ENCODE data around the gene TRABD2B.

TRABD2B gene

GRCh38 chr1:47921935-47922415 lies 75.2 kb downstream of the TRABD2B start:
- TF ChIP-seq ZFX (IDR thresholded peaks at IDR 0.05) = no peak
- TF ChIP-seq, protein P1, sequence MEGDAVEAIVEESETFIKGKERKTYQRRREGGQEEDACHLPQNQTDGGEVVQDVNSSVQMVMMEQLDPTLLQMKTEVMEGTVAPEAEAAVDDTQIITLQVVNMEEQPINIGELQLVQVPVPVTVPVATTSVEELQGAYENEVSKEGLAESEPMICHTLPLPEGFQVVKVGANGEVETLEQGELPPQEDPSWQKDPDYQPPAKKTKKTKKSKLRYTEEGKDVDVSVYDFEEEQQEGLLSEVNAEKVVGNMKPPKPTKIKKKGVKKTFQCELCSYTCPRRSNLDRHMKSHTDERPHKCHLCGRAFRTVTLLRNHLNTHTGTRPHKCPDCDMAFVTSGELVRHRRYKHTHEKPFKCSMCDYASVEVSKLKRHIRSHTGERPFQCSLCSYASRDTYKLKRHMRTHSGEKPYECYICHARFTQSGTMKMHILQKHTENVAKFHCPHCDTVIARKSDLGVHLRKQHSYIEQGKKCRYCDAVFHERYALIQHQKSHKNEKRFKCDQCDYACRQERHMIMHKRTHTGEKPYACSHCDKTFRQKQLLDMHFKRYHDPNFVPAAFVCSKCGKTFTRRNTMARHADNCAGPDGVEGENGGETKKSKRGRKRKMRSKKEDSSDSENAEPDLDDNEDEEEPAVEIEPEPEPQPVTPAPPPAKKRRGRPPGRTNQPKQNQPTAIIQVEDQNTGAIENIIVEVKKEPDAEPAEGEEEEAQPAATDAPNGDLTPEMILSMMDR (conservative IDR thresholded peaks at IDR 0.05) = no peak
- H3K27ac ChIP-seq = no peak overlapping the region

DNA sequence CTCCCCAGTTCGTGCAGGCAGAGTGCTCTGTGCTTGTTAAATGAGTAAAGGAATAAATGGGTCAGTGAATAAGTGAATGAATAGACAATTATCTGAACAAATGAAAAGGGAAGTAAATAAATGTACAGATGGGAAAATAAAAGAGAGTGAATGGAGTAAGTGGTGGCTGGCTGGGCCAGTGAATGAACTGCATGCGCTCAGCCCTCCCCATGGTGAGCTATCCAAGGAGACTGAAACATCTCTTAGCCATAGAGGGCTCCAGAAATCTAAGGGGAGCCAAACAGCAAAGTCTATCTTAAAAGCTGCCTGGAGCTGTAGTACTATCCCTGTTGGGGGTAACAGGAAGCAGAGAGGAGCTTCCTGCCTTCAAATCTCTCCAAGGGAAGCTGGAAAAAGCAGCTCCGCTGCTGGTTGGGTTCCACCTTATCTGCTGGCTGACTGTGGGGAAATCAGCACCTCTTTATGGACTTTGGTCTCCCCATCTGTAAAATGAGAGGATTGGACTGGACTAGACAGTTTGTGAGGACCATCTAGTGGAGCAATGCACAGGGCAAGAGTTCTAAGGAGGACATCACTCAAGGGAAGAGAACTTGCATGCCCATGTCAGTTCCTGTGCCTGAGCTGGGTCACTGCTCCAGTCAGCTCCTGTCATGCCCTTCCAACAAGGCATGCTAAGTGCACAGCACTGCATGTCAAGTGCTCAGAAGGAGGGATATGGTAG lies 77.9 kb downstream of the TRABD2B start:
- no peak overlapping the region for H3K27ac ChIP-seq
- TF ChIP-seq, protein P1 (conservative IDR thresholded peaks at IDR 0.05) = no peak
- TF ChIP-seq ZFX (IDR thresholded peaks at IDR 0.05) = no peak

- TF ChIP-seq, protein P1 (conservative IDR thresholded peaks at IDR 0.05) = no peak
- no peak for TF ChIP-seq ZFX (IDR thresholded peaks at IDR 0.05)
- no peak overlapping the region for H3K27ac ChIP-seq
Measured at GRCh38 chr1:47918257-47918867, 78.8 kb downstream of the TRABD2B start.

- TF ChIP-seq, protein P1 (conservative IDR thresholded peaks at IDR 0.05) = no peak
- TF ChIP-seq ZFX (IDR thresholded peaks at IDR 0.05) = no peak
- H3K27ac ChIP-seq = no peak overlapping the region
Measured at GRCh38 chr1:47917687-47918086, 79.5 kb downstream of the TRABD2B start.

GRCh38 chr1:47915677-47916353 lies 81.4 kb downstream of the TRABD2B start:
- H3K27ac ChIP-seq = no peak overlapping the region
- TF ChIP-seq ZFX (IDR thresholded peaks at IDR 0.05) = no peak
- TF ChIP-seq, protein P1 (conservative IDR thresholded peaks at IDR 0.05) = no peak

DNA sequence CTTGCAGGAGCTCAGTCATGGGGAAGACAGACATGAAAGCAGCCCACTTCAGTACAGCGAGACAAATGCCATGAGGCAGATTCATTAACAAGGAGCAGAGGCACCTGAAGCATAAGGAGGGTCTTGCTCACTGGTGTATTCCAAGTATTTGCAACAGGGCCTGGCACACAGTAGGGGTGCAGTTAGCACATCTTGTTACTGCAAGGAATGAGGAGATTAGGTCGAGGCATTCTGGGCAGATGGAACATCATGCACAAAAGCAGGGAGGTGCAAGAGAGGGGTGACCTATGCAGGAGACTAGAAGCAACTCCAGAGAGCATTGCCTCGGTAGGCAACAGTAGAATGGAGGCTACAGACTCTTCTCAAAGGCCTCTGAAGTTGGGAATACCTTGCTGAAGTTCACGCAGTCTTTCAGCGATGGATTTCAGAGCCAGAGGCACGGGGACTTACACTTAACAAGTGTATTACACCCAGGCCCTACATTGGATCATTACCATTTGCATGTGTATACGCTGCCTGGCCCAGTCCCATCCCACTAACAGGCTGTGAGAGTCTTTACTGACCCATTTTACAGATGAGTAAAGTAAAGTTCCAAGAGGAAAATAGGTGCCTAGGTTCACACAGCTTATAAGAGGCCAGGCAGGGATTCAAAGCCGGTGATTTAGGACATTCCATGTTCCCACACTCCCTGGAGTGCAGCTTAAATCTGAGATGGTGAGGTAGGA lies 82.1 kb downstream of the TRABD2B start:
- TF ChIP-seq ZFX (IDR thresholded peaks at IDR 0.05) = no peak
- TF ChIP-seq, protein P1 (conservative IDR thresholded peaks at IDR 0.05) = no peak
- H3K27ac ChIP-seq = no peak overlapping the region

All from C4-2B (cell line).